Stimulated activated CD4-positive, alpha-beta T cell treated with anti-CD3 and anti-CD28 coated beads, Interleukin-2, amount 100 ng/mL, for 48 hours (primary cell): Measurements from ENCODE around the gene NOL3.

Experiments used
- DNase-seq, 2 donors: peaks; one replicate each; pipeline ENCODE4 v3.0.0-alpha.2; 2020

NOL3 gene

DNA sequence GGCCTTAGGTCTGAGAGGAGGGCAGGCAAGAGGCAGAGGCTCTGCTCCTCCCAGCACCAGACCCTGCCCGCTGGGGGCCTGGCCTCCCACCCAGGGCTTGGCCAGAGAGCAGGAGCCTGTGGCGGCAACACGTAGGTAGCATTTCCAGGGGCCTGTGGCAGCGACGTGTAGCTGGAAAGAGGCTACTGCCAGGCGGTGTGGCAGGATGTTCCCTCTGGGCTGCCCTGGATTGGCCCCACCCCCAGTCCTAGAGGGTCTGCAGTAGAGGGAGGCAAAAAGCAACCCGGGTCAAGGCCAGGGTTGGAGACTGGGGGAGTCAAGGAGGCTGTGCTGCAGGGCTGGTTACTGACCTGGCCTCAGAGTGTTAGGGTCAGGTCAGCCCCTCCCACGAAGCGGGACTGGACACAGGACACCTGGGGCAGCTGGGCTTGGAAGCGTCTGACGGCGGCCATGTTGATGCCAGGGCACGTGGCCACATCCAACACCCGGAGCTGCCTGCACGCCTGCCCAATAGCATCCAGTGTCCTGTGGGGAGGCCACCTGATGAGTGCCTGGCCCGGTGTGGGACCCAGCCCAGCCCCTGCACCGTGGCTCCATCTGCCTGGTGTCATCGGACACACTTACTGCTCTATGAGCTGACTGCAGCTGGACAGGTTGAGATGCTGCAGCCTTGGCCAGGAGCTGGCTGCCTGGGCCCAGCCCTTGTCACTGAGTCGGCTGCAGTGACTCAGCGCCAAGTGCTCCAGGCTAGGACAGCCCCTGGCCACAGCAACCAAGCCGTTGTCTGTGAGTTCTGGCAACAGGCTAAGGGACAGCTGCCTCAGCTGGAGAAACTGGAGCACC is 37.1 kb downstream of the NOL3 start:
- DNase-seq: no peak

DNA sequence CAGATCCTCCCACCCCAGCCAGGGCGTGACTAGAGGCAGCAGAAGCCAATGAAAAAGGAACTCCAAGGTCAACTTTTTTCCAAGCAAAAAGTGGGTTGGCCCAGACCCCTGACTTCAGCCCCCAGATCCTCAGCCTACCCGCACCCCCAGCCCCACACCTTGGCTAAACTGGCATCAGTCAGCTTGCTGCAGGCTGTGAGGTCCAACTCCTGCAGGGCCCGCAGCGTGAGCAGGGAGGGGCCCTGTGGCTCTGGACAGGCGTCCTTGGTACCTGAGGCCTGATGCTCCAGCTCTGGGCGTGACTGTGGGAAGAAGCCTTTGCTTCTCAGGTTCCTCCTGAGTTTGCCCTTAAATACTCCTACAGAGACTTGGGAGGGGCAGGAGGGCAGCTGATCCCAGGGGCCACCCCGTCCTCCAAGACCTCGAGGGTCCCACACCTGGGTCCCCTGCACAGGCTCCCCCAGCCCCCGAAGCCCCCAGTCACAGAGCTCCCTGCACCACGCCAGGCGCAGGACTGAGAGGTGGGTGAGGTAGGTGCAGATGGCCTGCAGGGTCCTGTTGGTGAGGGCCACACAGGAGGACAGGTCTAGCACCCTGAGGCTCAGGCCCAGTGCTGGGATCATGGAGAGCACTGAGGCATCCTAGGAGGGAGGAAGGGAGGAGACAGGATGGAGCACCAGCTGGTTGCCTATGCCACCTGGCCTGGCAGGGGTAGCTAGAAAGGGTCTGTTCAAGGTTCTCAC is 38.0 kb downstream of the NOL3 start:
- no peak for DNase-seq

GRCh38 chr16:67209565-67209964 is 39.2 kb downstream of the NOL3 start:
- no peak for DNase-seq

DNA sequence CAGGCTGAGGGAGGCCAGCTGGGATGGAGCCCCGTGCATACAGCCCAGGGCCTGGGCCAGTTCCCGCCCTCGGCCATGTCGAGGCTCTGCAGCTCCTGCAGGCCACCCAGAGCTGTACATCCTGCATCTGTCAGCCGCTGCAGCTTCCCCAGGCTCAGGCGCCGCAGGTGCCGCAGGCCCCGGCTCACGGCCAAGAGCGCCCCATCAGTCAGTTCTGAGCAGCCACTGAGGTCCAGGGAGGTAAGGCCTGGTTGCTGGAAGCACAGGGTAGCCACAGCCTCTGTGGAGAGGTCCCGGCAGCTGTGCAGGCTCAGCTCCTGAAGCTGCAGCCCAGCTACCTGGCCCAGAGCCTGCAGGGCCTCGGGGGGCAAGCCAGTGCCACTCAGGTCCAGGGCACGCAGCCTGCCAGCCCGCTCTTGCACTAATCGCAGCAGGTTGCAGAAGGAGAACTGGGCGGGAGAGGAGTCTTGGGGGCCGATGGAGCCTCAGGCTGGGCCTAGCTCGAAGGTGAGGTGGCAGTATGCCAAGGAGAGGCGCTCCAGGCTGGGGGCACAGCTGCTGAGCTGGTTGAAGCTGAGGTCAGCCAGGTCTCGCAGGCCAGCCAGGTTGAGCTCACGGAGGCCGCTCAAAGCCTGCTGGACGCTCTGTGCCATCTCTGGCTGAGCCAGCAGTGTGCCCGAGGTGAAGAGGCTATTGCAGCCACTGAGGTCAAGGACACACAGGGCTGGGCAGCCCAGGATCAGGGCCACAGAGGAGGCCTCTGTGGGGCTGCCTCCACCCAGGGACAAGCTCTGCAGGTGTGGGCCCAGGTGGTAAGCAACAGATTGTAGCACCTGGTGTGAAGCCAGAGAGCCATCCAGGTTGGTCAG is 40.0 kb downstream of the NOL3 start:
- DNase-seq: no peak

DNA sequence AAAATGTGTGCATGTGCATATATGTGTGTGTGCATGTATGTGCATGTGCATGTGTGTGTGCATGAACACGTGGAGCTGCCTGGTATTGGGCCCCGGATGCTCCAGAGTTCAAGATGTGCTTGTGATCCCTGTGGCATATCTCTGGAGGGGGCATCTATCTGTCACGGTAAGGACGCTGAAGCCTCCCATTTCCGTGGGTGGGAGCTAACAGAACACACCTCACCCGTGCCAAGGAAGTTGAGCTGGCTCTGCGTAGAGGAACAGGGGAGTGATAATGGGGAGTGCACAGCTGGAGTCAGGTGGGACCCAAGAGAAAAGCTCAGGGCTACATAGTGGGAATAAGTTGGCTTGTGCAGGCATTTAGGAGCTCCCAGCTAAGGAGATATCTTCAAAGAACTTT is 41.3 kb downstream of the NOL3 start:
- DNase-seq: no peak

- no peak for DNase-seq
Measured at GRCh38 chr16:67212766-67213165, 42.4 kb downstream of the NOL3 start.

- no peak for DNase-seq
Measured at GRCh38 chr16:67213197-67214019, 43.1 kb downstream of the NOL3 start.

GRCh38 chr16:67215706-67216105 is 45.4 kb downstream of the NOL3 start:
- no peak for DNase-seq

DNA sequence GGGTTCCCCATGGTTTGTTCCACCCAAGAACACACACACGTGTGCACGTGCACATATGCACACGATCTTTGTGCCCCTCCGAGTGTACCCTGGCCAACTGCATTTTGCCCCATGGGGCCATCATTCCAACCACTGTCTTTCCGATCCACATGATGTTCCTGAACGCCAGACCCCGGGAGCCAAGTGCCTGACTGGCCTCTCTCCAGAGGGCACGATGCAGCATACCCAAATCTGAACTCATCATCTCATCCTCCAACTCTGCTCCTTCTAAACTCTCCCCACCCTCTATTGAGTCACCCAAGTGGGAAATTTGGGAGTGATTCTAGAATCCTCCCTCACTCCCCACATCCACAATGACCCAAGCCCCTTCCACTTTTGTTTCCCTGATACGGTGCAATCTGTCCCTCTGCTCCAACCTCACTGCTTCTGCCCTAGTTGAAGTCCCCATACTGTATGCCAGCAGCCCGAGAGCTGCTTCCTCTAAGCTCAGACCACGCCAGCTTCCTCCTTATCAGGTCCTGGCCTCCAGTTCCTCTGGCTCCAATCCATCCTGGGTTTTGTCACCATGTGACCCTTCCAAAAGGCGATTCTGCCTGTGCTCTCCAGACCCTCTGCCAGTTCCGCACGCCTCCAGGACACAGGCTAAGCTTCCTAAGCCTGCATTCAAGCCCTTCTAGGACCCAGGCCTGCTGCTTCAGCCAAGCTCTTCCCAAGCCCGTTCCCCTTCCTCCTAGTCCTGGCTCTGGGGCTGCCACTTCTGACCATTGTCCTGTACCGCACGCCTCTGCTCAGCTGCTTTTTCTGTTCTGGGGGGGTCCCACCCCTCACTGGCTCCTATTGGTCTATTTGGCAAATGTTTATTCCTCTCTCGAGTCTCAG is 46.5 kb downstream of the NOL3 start:
- no peak for DNase-seq

DNA sequence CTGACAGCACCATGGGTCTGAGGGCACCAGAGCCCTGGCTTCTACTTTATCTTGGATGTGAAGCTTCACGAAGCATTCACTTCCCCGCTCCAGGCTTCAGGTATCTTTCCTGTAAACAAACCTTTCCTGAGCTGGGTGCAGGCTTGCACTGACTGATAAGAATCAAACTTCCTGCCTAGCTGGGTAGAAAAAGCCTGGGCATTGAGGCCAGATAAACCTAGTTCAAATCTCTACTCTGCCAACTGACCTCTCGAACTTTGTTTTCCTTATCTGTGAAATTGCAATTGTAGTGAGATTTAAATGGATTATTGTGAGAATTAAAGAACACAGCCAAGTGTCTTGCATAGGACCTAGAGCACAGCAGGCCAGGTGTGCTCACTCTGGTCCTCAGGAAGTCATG is 53.7 kb downstream of the NOL3 start:
- no peak for DNase-seq
